K562 (cell line): ENCODE data around the gene LRMDA. TPM values are rescaled to one million over a fixed set of nuclear protein-coding genes. Genes with fewer than 3 reads are reported as not detected.
A peak's percentile ranks its signal among the peaks of the same experiment; 100 is the strongest.

Experiments
- CBFA2T2 ChIP-seq: fragments of 450-650 bp; conservative IDR thresholded peaks from 2 replicates; pipeline ENCODE4 v1.6.1; 2017; ENCODE audit warnings: mild to moderate bottlenecking
- CXXC5 ChIP-seq: fragments of 250-450 bp; sonication (Bioruptor Pico); IDR thresholded peaks from 2 replicates; pipeline ENCODE4 v1.8.0; 2022; ENCODE audit warnings: inconsistent platforms, mild to moderate bottlenecking, moderate library complexity
- E4F1 ChIP-seq: fragments of 250-450 bp; sonication (Bioruptor Pico); IDR thresholded peaks from 2 replicates; pipeline ENCODE4 v1.5.0; 2021; ENCODE audit warnings: mild to moderate bottlenecking, borderline replicate concordance
- HDAC6 ChIP-seq: IDR thresholded peaks from 2 replicates; pipeline ENCODE4 v1.6.1; 2012; ENCODE audit warnings: low read depth, mild to moderate bottlenecking, control low read depth, inconsistent platforms, low read length, moderate library complexity
- NR2C2 ChIP-seq, 2 experiments: fragments of 200-800 bp in 1 of 2; sonication (Bioruptor generic) in 1 of 2; sonication (generic) in 1 of 2; formaldehyde crosslinking in 1 of 2; IDR thresholded peaks; 2 replicates each; pipeline versions ENCODE4 v1.6.1 to v1.8.0; 2016 to 2022; ENCODE audit warnings: mild to moderate bottlenecking in 1 of 2, missing compliant biosample characterization in 1 of 2, missing genetic modification characterization in 1 of 2, missing genetic modification reagents in 1 of 2
- NRF1 ChIP-seq, 2 experiments: fragments of 450-650 bp; IDR thresholded peaks in 1 of 2; conservative IDR thresholded peaks in 1 of 2; 2 replicates each; pipeline ENCODE4 v1.6.1; 2014; ENCODE audit warnings: mild to moderate bottlenecking in 2 of 2
- PCBP1 ChIP-seq: fragments of 200-400 bp; formaldehyde crosslinking; IDR thresholded peaks from 2 replicates; pipeline ENCODE4 v1.6.1; 2018; ENCODE audit warnings: mild to moderate bottlenecking, low read depth, low read length; ENCODE audit not compliant: poor library complexity, severe bottlenecking
- RAD51 ChIP-seq: fragments of 450-650 bp; IDR thresholded peaks from 2 replicates; pipeline ENCODE4 v1.7.1; 2016; ENCODE audit warnings: low read depth, mild to moderate bottlenecking, borderline replicate concordance
- RBFOX2 ChIP-seq: fragments of 200-400 bp; formaldehyde crosslinking; IDR thresholded peaks from 2 replicates; pipeline ENCODE4 v1.6.1; 2017; ENCODE audit warnings: low read depth, mild to moderate bottlenecking, low read length, moderate library complexity
- RNF2 ChIP-seq: sonication (generic); IDR thresholded peaks from 2 replicates; pipeline ENCODE4 v1.6.1; 2016
- SMAD4 ChIP-seq: fragments of 250-450 bp; sonication (Bioruptor Pico); conservative IDR thresholded peaks from 2 replicates; pipeline ENCODE4 v1.8.0; 2021; ENCODE audit warnings: inconsistent platforms, mild to moderate bottlenecking, moderate library complexity
- SNRNP70 ChIP-seq: fragments of 200-400 bp; formaldehyde crosslinking; optimal IDR thresholded peaks from 2 replicates; pipeline ENCODE3; 2017; ENCODE audit warnings: low read depth, low read length
- TFAP4 ChIP-seq: sonication (generic); formaldehyde crosslinking; IDR thresholded peaks from 2 replicates; pipeline ENCODE4 v1.8.0; 2022; ENCODE audit warnings: missing genetic modification reagents, mild to moderate bottlenecking, moderate library complexity, borderline replicate concordance
- THRAP3 ChIP-seq: fragments of 450-650 bp; IDR thresholded peaks from 2 replicates; pipeline ENCODE4 v1.6.1; 2016; ENCODE audit warnings: mild to moderate bottlenecking, inconsistent platforms, borderline replicate concordance
- UBTF ChIP-seq, 2 experiments: IDR thresholded peaks; 2 replicates each; pipeline ENCODE4 v1.6.1; 2012; ENCODE audit warnings: improper control_type of control experiment in 2 of 2, low read depth in 2 of 2, low read length in 2 of 2, borderline replicate concordance in 1 of 2
- USF2 ChIP-seq: sonication (generic); formaldehyde crosslinking; IDR thresholded peaks from 2 replicates; pipeline ENCODE4 v1.5.0; 2020; ENCODE audit warnings: missing genetic modification reagents
- XRCC5 ChIP-seq: fragments of 200-400 bp; formaldehyde crosslinking; IDR thresholded peaks from 2 replicates; pipeline ENCODE4 v1.6.1; 2017; ENCODE audit warnings: low read depth, mild to moderate bottlenecking, low read length
- ZNF324 ChIP-seq: fragments of 250-450 bp; sonication (Bioruptor Pico); IDR thresholded peaks from 2 replicates; pipeline ENCODE4 v1.4.0; 2020; ENCODE audit warnings: mild to moderate bottlenecking
- ZNF354B ChIP-seq: fragments of 250-450 bp; sonication (Bioruptor Pico); IDR thresholded peaks from 2 replicates; pipeline ENCODE4 v1.4.0; 2020
- polyA plus RNA-seq, 8 experiments: library from polyadenylated mRNA; depleted of rRNA in 4 of 8; stranded (reverse) in 5 of 8; unstranded in 3 of 8; fragments of >200 nt; fragmentation: Nextera tagmentation in 2 of 8; fragmentation: Illumina TruSeq in 1 of 8; extraction: Ambion mirVana in 2 of 8; extraction: Trizol in 1 of 8; gene quantifications; 2 replicates each; pipeline versions ENCODE4 v1.2.1 to v1.2.3, GENCODE V29; 2011 to 2014; ENCODE audit warnings: inconsistent platforms in 1 of 8, missing spikeins in 1 of 8
- total RNA-seq, 7 experiments: library from RNA; depleted of rRNA in 6 of 7; stranded (reverse); fragments of >200 nt in 6 of 7; fragmentation: Illumina TruSeq in 2 of 7; extraction: Trizol in 2 of 7; gene quantifications; 2 replicates each; pipeline versions ENCODE4 v1.2.1 to v1.2.3, GENCODE V29; 2011 to 2021; ENCODE audit warnings: low replicate concordance in 1 of 7

Gene LRMDA
- total and polyA plus RNA-seq, 9 of the 15 experiments (the other 6 are each of a cell fraction or from before 2014, with no cell fraction given): 0.25 TPM; not detected in 8

- TF ChIP-seq ZNF324 (CRISPR knock-in tag): no peak
- 0 out of 2 replicates have a peak, but pooled peaks have one; percentile 13 for TF ChIP-seq SMAD4 (CRISPR knock-in tag)
- peak; percentile 53; the same call in 1 of the 2 replicates for TF ChIP-seq XRCC5
- TF ChIP-seq CXXC5: peak; percentile 59
- peak; percentile 93 for TF ChIP-seq USF2
- TF ChIP-seq NR2C2 (CRISPR knock-in tag; IDR thresholded peaks at IDR 0.05): no peak
- TF ChIP-seq NR2C2 (tag; IDR thresholded peaks at IDR 0.05): peak; percentile 44; the same call in 1 of the 2 replicates
- TF ChIP-seq CBFA2T2: peak; percentile 44
- TF ChIP-seq UBTF (IDR thresholded peaks at IDR 0.05; ENCODE audit: borderline replicate concordance in 1 of 2, low read depth in 2 of 2, low read length in 2 of 2): 0 out of 4 replicates have a peak, but pooled peaks of 1 of the 2 experiments have one; percentile 52
- TF ChIP-seq SNRNP70: no peak
- TF ChIP-seq PCBP1: peak; percentile 30
- 0 out of 2 replicates have a peak, but pooled peaks have one; percentile 25 for TF ChIP-seq RNF2
- no peak for TF ChIP-seq ZNF354B (CRISPR knock-in tag)
- TF ChIP-seq RBFOX2: 0 out of 2 replicates have a peak, but pooled peaks have one; percentile 17
- no peak for TF ChIP-seq E4F1 (CRISPR knock-in tag)
- peak; percentile 90 for TF ChIP-seq RAD51
- peak; percentile 21 to 31; a peak in 1 of 4 replicates for TF ChIP-seq NRF1 (conservative IDR thresholded peaks at IDR 0.05 in 1 of 2, IDR thresholded peaks at IDR 0.05 in 1 of 2)
- no peak for TF ChIP-seq THRAP3
- TF ChIP-seq TFAP4 (CRISPR knock-in tag): 0 out of 2 replicates have a peak, but pooled peaks have one; percentile 28
- TF ChIP-seq HDAC6: 0 out of 2 replicates have a peak, but pooled peaks have one; percentile 52
Measured at GRCh38 chr10:75401569-75402485, 29.6 kb upstream of the LRMDA start, which contains the start of gene ZNF503 (continued).
